CD14-positive monocyte (primary cell): ENCODE results near the gene CLECL1. TPM values are rescaled to one million over a fixed set of nuclear protein-coding genes. Genes with fewer than 3 reads are reported as not detected.
A peak's percentile ranks its signal among the peaks of the same experiment; 100 is the strongest.
"Not testable (repeated sequence)": the region's sequence is repeated elsewhere in the genome, so short reads cannot be mapped to it uniquely, and the experiment has no call there.

Experiments used
- DNase-seq, 3 donors: peaks; one replicate each; pipeline ENCODE4 v3.0.0-alpha.2; 2011 to 2022
- H2AFZ ChIP-seq: 2 replicates; pipeline ENCODE4 v1.6.0; 2012; ENCODE audit warnings: mild to moderate bottlenecking, low read depth, low read length, inconsistent platforms; ENCODE audit not compliant: insufficient read depth, poor library complexity, severe bottlenecking
- H3K27ac ChIP-seq, 2 donors: 1 replicate in 1 of 2; 2 replicates in 1 of 2; pipeline ENCODE4 v1.5.1; 2012 to 2013; ENCODE audit warnings: low read length in 2 of 2, control low read depth in 1 of 2, inconsistent platforms in 1 of 2, low read depth in 1 of 2, mild to moderate bottlenecking in 1 of 2
- H3K27me3 ChIP-seq, 2 donors: one replicate each; pipeline versions ENCODE4 v1.6.0 to v1.6.1; 2011 to 2013; ENCODE audit warnings: low read length in 2 of 2; ENCODE audit not compliant: control insufficient read depth in 2 of 2, insufficient read depth in 2 of 2
- H3K36me3 ChIP-seq, 2 donors: replicated peaks in 1 of 2; 1 replicate in 1 of 2; 2 replicates in 1 of 2; pipeline versions ENCODE4 v1.5.1 to v1.6.1; 2012 to 2013; ENCODE audit warnings: low read length in 2 of 2, control low read depth in 1 of 2, inconsistent platforms in 1 of 2, mild to moderate bottlenecking in 1 of 2; ENCODE audit not compliant: insufficient read depth in 2 of 2, control insufficient read depth in 1 of 2
- H3K4me1 ChIP-seq, 2 donors: 1 replicate in 1 of 2; 2 replicates in 1 of 2; pipeline versions ENCODE4 v1.5.1 to v1.6.1; 2012 to 2013; ENCODE audit warnings: low read length in 2 of 2, control low read depth in 1 of 2, inconsistent platforms in 1 of 2, mild to moderate bottlenecking in 1 of 2, moderate library complexity in 1 of 2; ENCODE audit not compliant: insufficient read depth in 2 of 2, control insufficient read depth in 1 of 2
- H3K4me2 ChIP-seq: replicated peaks from 2 replicates; pipeline ENCODE3; 2012; ENCODE audit warnings: low read length, moderate library complexity, mild to moderate bottlenecking; ENCODE audit not compliant: poor library complexity, severe bottlenecking; ENCODE audit errors: extremely low read depth
- H3K4me3 ChIP-seq, 3 experiments: fragments of 200-600 bp in 1 of 3; sonication (generic) in 1 of 3; replicated peaks in 1 of 3; 1 replicate in 2 of 3; 2 replicates in 1 of 3; pipeline ENCODE4 v1.5.1; 2011 to 2013; ENCODE audit warnings: low read length in 3 of 3, mild to moderate bottlenecking in 3 of 3, control low read depth in 2 of 3, low read depth in 2 of 3, inconsistent platforms in 1 of 3, moderate library complexity in 1 of 3
- H3K79me2 ChIP-seq: 2 replicates; pipeline ENCODE4 v1.6.0; 2012; ENCODE audit warnings: mild to moderate bottlenecking, control low read depth, inconsistent platforms, low read length, moderate library complexity; ENCODE audit not compliant: insufficient read depth
- H3K9ac ChIP-seq: 2 replicates; pipeline ENCODE4 v1.6.0; 2017; ENCODE audit warnings: low read length, mild to moderate bottlenecking; ENCODE audit not compliant: insufficient read depth, poor library complexity, severe bottlenecking
- H3K9me3 ChIP-seq, 2 donors: replicated peaks in 1 of 2; 1 replicate in 1 of 2; 2 replicates in 1 of 2; pipeline versions ENCODE4 v1.5.1 to v1.6.1; 2012 to 2013; ENCODE audit warnings: low read length in 2 of 2, control low read depth in 1 of 2; ENCODE audit not compliant: control insufficient read depth in 1 of 2, insufficient read depth in 1 of 2
- H4K20me1 ChIP-seq: 2 replicates; pipeline ENCODE4 v1.6.0; 2012; ENCODE audit warnings: mild to moderate bottlenecking, low read length, control low read depth, moderate library complexity; ENCODE audit not compliant: insufficient read depth
- H3K27ac Mint-ChIP-seq, 7 donors: one replicate each; pipeline ENCODE4 v1.8.0; 2020; ENCODE audit warnings: mild to moderate bottlenecking in 7 of 7, mixed read lengths in 7 of 7, moderate library complexity in 6 of 7, inconsistent platforms in 2 of 7
- H3K27me3 Mint-ChIP-seq, 3 donors: one replicate each; pipeline ENCODE4 v1.8.0; 2021 to 2022; ENCODE audit warnings: low read depth in 3 of 3, mild to moderate bottlenecking in 3 of 3, mixed read lengths in 3 of 3, moderate library complexity in 3 of 3, inconsistent platforms in 1 of 3
- H3K36me3 Mint-ChIP-seq, 2 donors: one replicate each; pipeline ENCODE4 v1.8.0; 2020; ENCODE audit warnings: mixed read lengths in 2 of 2, inconsistent platforms in 1 of 2, mild to moderate bottlenecking in 1 of 2
- H3K4me1 Mint-ChIP-seq: one replicate; pipeline ENCODE4 v1.8.0; 2020; ENCODE audit warnings: mild to moderate bottlenecking, mixed read lengths
- H3K4me3 Mint-ChIP-seq, 2 donors: one replicate each; pipeline ENCODE4 v1.8.0; 2020; ENCODE audit warnings: mild to moderate bottlenecking in 2 of 2, mixed read lengths in 2 of 2, moderate library complexity in 1 of 2
- H3K9me3 Mint-ChIP-seq, 7 donors: one replicate each; pipeline ENCODE4 v1.8.0; 2020 to 2022; ENCODE audit warnings: mixed read lengths in 7 of 7, mild to moderate bottlenecking in 6 of 7, moderate library complexity in 6 of 7, inconsistent platforms in 2 of 7
- WGBS: methylation state at CpG from one replicate; pipeline ENCODE4 v1.1.5; 2013; ENCODE audit warnings: missing lambda C conversion rate; ENCODE audit not compliant: insufficient coverage; 5-methylcytosine and 5-hydroxymethylcytosine counted together
- intact Hi-C, 2 donors: fragments of 100-400 bp; cut with micrococcal nuclease; formaldehyde crosslinking; loops; one replicate each; pipeline versions ENCODE4 v1.15.0 to v1.15.1; 2023
- polyA plus RNA-seq, 3 donors: library from polyadenylated mRNA; depleted of rRNA in 1 of 3; unstranded in 2 of 3; stranded (reverse) in 1 of 3; fragments of 300-500 nt in 2 of 3; fragments of >200 nt in 1 of 3; fragmentation: Illumina TruSeq in 2 of 3; gene quantifications; 1 replicate in 2 of 3; 2 replicates in 1 of 3; pipeline ENCODE4 v1.2.3, GENCODE V29; 2012 to 2021
- TF ChIP-seq, protein P1 (sequence below): fragments of 200-600 bp; IDR thresholded peaks from one replicate; pipeline ENCODE4 v1.8.0; 2022; ENCODE audit warnings: antibody characterized with exemption, mild to moderate bottlenecking

CLECL1 gene
- polyA plus RNA-seq, 3 donors: 7.6 to 20.6 (median 11.4) TPM

DNA sequence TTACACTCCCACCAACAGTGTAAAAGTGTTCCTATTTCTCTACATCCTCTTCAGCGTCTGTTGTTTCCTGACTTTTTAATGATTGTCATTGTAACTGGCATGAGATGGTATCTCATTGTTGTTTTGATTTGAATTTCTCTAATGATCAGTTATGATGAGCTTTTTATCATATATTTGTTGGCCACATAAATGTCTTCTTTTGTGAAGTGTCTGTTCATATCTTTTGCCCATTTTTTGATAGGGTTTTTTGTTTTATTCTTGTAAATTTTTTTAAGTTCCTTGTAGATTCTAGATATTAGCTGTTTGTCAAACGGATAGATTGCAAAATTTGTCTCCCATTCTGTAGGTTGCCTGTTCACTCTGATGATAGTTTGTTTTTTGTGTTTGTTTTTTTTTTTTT lies 49.9 kb downstream of the CLECL1 start:
- DNase-seq, H3K4me1 ChIP-seq, H3K4me2 ChIP-seq, H3K27me3 Mint-ChIP-seq, H3K9ac ChIP-seq, H3K4me3 ChIP-seq, H4K20me1 ChIP-seq, H3K79me2 ChIP-seq, intact Hi-C loops, H3K27me3 ChIP-seq, H2AFZ ChIP-seq, H3K4me3 Mint-ChIP-seq, H3K27ac ChIP-seq, H3K27ac Mint-ChIP-seq: not testable (repeated sequence)
- Mint-ChIP-seq H3K9me3 (peaks cover 16 to 26% (median 20%) of the 10 kb centered on the region in 7 donors), H3K4me1 (peaks cover 16% of the 10 kb centered on the region), H3K36me3 (peaks cover 70 to 80% of the 10 kb centered on the region in 2 donors)
- H3K9me3 ChIP-seq: peaks cover 3 to 19% of the 10 kb centered on the region in 2 donors
- 100% methylated on average over 1 of the region's 2 CpGs for WGBS
- peaks cover 46 to 74% of the 10 kb centered on the region in 2 donors for H3K36me3 ChIP-seq

DNA sequence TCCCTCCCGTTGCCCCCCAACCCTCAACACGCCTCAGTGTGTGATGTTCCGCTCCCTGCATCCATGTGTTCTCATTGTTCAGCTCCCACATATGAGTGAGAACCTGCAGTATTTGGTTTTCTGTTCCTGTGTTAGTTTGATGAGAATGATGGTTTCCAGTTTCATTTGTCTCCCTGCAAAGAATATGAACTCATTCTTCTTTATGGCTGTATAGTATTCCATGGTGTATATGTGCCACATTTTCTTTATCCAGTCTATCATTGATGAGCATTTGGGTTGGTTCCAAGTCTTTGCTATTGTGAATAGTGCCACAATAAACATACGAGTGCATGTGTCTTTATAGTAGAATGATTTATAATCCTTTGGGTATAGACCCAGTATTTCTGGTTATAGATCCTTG lies 50.4 kb downstream of the CLECL1 start:
- H3K9me3 Mint-ChIP-seq: peaks cover 16 to 26% (median 20%) of the 10 kb centered on the region in 7 donors
- no CpG with 5 or more reads among the region's 4 CpGs for WGBS
- H3K79me2 ChIP-seq, H3K27ac ChIP-seq, H3K27me3 ChIP-seq, H3K4me3 ChIP-seq, H2AFZ ChIP-seq, H3K4me2 ChIP-seq, H3K4me3 Mint-ChIP-seq, H4K20me1 ChIP-seq, H3K27ac Mint-ChIP-seq, H3K4me1 ChIP-seq, intact Hi-C loops, DNase-seq, H3K27me3 Mint-ChIP-seq, H3K9ac ChIP-seq: not testable (repeated sequence)
- peaks cover 46 to 74% of the 10 kb centered on the region in 2 donors for H3K36me3 ChIP-seq
- H3K4me1 Mint-ChIP-seq: peaks cover 16% of the 10 kb centered on the region
- peaks cover 3 to 19% of the 10 kb centered on the region in 2 donors for H3K9me3 ChIP-seq
- peaks cover 71 to 83% of the 10 kb centered on the region in 2 donors for H3K36me3 Mint-ChIP-seq

DNA sequence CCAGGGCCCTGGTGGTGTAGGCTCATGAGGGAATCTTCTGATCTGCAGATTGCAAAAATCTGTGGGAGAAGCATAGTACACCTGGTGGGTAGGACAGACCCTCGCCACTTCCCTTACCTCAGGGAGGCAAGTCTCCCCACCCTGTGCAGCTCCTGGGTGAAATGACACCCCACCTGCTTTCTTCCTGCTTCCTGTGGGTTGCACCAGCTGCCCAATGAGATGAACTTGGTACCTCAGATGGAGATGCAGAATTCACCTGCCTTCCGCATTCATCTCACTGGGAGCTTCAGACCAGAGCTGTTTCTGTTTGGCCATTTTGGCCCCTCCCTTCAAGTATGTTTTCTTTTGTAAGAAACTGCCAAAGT lies 58.7 kb downstream of the CLECL1 start:
- no peak overlapping the region for H3K9ac ChIP-seq
- H3K4me3 ChIP-seq: no peak overlapping the region
- peaks cover 10% of the 10 kb centered on the region for H3K79me2 ChIP-seq
- Mint-ChIP-seq H3K9me3 (peaks cover 0 to 5% (median 2%) of the 10 kb centered on the region in 7 donors), H3K36me3 (peaks cover 53 to 72% of the 10 kb centered on the region in 2 donors), H3K27me3 (peaks cover 0 to 3% (median 0%) of the 10 kb centered on the region in 3 donors), H3K4me1 (peaks cover 23% of the 10 kb centered on the region), H3K4me3 (no peak overlapping the region), H3K27ac (peak overlapping the region in 2 of 7 donors; percentile 34 to 46)
- H3K27me3 ChIP-seq: no peaks in the 10 kb centered on the region
- no peak overlapping the region for H3K4me2 ChIP-seq
- peak overlapping the region in 1 of 2 donors; percentile 38 for H3K27ac ChIP-seq
- H2AFZ ChIP-seq: no peak overlapping the region
- peaks cover 14 to 61% of the 10 kb centered on the region in 2 donors for H3K36me3 ChIP-seq
- H3K9me3 ChIP-seq: no peaks in the 10 kb centered on the region
- intact Hi-C loops: no loop called here
- peaks cover 11 to 13% of the 10 kb centered on the region in 2 donors for H3K4me1 ChIP-seq
- TF ChIP-seq, protein P1, sequence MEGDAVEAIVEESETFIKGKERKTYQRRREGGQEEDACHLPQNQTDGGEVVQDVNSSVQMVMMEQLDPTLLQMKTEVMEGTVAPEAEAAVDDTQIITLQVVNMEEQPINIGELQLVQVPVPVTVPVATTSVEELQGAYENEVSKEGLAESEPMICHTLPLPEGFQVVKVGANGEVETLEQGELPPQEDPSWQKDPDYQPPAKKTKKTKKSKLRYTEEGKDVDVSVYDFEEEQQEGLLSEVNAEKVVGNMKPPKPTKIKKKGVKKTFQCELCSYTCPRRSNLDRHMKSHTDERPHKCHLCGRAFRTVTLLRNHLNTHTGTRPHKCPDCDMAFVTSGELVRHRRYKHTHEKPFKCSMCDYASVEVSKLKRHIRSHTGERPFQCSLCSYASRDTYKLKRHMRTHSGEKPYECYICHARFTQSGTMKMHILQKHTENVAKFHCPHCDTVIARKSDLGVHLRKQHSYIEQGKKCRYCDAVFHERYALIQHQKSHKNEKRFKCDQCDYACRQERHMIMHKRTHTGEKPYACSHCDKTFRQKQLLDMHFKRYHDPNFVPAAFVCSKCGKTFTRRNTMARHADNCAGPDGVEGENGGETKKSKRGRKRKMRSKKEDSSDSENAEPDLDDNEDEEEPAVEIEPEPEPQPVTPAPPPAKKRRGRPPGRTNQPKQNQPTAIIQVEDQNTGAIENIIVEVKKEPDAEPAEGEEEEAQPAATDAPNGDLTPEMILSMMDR: no peak
- WGBS: 83% methylated on average over 1 of the region's 2 CpGs
- H4K20me1 ChIP-seq: peaks cover 5% of the 10 kb centered on the region
- no peak for DNase-seq
